Measurements from ENCODE around the gene IL12RB1.

The IL12RB1 gene

DNA sequence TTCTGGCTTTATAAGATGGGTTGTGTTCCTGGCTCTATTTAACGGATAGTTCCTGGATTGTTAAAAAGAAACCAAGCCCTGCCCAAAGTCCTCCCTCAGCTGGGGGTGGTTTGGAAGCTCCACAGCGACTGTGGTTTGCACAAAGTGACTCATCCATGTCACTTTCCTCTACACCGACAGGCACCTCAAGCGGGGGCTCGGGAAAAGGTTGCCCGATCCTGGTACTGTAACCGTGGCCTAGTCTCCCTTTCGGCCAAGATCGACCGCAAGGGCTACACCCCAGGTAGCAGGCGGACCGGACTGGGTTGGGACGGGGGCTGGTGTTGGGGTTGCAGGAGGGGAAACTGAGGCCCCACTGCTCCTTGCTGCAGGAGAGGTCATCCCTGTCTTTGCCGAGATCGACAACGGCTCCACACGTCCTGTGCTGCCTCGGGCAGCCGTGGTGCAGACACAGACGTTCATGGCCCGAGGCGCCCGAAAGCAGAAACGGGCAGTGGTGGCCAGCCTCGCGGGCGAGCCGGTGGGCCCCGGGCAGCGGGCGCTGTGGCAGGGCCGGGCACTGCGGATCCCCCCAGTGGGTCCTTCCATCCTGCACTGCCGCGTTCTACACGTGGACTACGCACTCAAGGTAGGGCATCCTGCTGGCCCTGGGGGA lies 77.2 kb downstream of the IL12RB1 start:
- DNase-seq (ENCODE audit: low read depth in 2 of 2): no peak
